ENCODE data around the gene LUZP2.
A peak's percentile ranks its signal among the peaks of the same experiment; 100 is the strongest.

LUZP2 gene

GRCh38 chr11:24496736-24497725, at the start of gene LUZP2:
LUZP2 (plus strand) TSS chr11:24497053.
- H3K4me3 Mint-ChIP-seq, result peak within 1 kb of the TSS; percentile 87 to 93 (median 90)
- H3K27me3 Mint-ChIP-seq (ENCODE audit: low read depth), result peaks cover 45% of the 10 kb centered on the region
- H3K27ac Mint-ChIP-seq, result peak within 1 kb of the TSS in 2 of 3 experiments; percentile 2 to 8
- peaks cover 14% of the 10 kb centered on the region for H3K4me1 Mint-ChIP-seq
- TF ChIP-seq, protein P1, sequence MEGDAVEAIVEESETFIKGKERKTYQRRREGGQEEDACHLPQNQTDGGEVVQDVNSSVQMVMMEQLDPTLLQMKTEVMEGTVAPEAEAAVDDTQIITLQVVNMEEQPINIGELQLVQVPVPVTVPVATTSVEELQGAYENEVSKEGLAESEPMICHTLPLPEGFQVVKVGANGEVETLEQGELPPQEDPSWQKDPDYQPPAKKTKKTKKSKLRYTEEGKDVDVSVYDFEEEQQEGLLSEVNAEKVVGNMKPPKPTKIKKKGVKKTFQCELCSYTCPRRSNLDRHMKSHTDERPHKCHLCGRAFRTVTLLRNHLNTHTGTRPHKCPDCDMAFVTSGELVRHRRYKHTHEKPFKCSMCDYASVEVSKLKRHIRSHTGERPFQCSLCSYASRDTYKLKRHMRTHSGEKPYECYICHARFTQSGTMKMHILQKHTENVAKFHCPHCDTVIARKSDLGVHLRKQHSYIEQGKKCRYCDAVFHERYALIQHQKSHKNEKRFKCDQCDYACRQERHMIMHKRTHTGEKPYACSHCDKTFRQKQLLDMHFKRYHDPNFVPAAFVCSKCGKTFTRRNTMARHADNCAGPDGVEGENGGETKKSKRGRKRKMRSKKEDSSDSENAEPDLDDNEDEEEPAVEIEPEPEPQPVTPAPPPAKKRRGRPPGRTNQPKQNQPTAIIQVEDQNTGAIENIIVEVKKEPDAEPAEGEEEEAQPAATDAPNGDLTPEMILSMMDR (IDR thresholded peaks at IDR 0.05; ENCODE audit: unreplicated experiment in 3 of 3), result peak in 1 of 3 experiments; percentile 2
- H3K36me3 Mint-ChIP-seq (ENCODE audit: low read depth), result no peaks in the 10 kb centered on the region
- H3K9me3 Mint-ChIP-seq, result no peaks in the 10 kb centered on the region

- Mint-ChIP-seq H3K27ac (no peak overlapping the region), H3K9me3 (peaks cover 4% of the 10 kb centered on the region), H3K27me3 (ENCODE audit: low read depth) (no peaks in the 10 kb centered on the region), H3K4me3 (no peak overlapping the region), H3K4me1 (no peaks in the 10 kb centered on the region), H3K36me3 (ENCODE audit: low read depth) (no peaks in the 10 kb centered on the region)
- TF ChIP-seq, protein P1 (IDR thresholded peaks at IDR 0.05; ENCODE audit: unreplicated experiment in 3 of 3), result no peak
Measured at GRCh38 chr11:24453129-24453718, 43.6 kb upstream of the LUZP2 start.

GRCh38 chr11:24457985-24458384, 38.9 kb upstream of the LUZP2 start:
- H3K4me3 Mint-ChIP-seq, result no peak overlapping the region
- TF ChIP-seq, protein P1 (IDR thresholded peaks at IDR 0.05; ENCODE audit: unreplicated experiment in 3 of 3), result no peak
- H3K27ac Mint-ChIP-seq, result no peak overlapping the region
- no peaks in the 10 kb centered on the region for H3K36me3 Mint-ChIP-seq (ENCODE audit: low read depth)
- H3K4me1 Mint-ChIP-seq, result no peaks in the 10 kb centered on the region
- no peaks in the 10 kb centered on the region for H3K27me3 Mint-ChIP-seq (ENCODE audit: low read depth)
- no peaks in the 10 kb centered on the region for H3K9me3 Mint-ChIP-seq

DNA sequence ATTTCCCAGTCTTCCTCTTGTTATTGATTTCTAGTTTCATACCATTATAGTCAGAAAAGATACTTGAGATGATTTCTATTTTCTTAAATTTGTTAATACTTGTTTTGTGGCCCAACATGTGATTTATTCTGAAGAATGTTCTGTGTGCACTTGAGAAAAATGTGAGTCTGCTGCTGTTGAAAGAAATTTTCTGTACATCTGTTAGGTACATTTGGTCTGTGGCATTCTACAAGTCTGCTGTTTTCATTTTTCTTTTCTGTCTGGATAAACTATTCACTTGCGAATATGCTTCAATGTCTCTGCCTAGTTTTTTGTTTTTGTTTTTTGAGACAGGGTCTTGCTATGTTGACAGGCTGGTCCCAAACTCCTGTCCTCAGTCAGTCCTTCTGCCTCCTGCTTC, 26.4 kb upstream of the LUZP2 start:
- peaks cover 7% of the 10 kb centered on the region for H3K9me3 Mint-ChIP-seq
- no peaks in the 10 kb centered on the region for H3K36me3 Mint-ChIP-seq (ENCODE audit: low read depth)
- H3K4me1 Mint-ChIP-seq, result no peaks in the 10 kb centered on the region
- H3K27me3 Mint-ChIP-seq (ENCODE audit: low read depth), result no peaks in the 10 kb centered on the region
- H3K4me3 Mint-ChIP-seq, result no peak overlapping the region
- no peak overlapping the region for H3K27ac Mint-ChIP-seq
- TF ChIP-seq, protein P1 (IDR thresholded peaks at IDR 0.05; ENCODE audit: unreplicated experiment in 3 of 3), result no peak

DNA sequence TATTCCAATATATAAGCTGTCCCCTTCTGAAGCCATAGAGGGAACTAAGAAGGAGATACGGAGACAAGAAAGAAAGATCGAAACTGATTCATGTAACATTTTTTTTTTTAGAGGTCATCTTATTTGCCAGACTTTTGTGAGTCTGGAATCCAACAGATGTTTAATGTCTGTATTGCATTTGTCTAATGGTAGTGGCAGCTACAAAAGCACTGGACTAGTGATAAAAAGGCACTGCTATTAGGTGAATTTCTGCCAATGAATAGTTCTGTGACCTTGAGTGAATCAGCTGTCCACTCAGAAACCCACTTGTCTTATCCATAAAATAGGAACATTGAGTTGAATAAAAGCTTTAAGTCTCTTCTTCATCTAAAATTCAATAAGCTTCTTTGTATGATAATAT, 25.8 kb upstream of the LUZP2 start:
- Mint-ChIP-seq H3K36me3 (ENCODE audit: low read depth) (no peaks in the 10 kb centered on the region), H3K27me3 (ENCODE audit: low read depth) (no peaks in the 10 kb centered on the region), H3K9me3 (peaks cover 9% of the 10 kb centered on the region), H3K4me3 (no peak overlapping the region), H3K4me1 (no peaks in the 10 kb centered on the region), H3K27ac (no peak overlapping the region)
- TF ChIP-seq, protein P1 (IDR thresholded peaks at IDR 0.05; ENCODE audit: unreplicated experiment in 3 of 3), result no peak
